HepG2 (cell line): ENCODE results near the gene SETD5. TPM values are rescaled to one million over a fixed set of nuclear protein-coding genes. Genes with fewer than 3 reads are reported as not detected.
A peak's percentile ranks its signal among the peaks of the same experiment; 100 is the strongest.

ENCODE experiments used
- BRD4 ChIP-seq: sonication (generic); formaldehyde crosslinking; IDR thresholded peaks from 2 replicates; pipeline ENCODE4 v1.4.0; 2020; ENCODE audit warnings: missing genetic modification reagents
- FIP1L1 ChIP-seq: fragments of 200-400 bp; formaldehyde crosslinking; IDR thresholded peaks from 2 replicates; pipeline ENCODE4 v1.6.1; 2018; ENCODE audit warnings: low read depth, mild to moderate bottlenecking, low read length, moderate library complexity, borderline replicate concordance; ENCODE audit not compliant: insufficient read depth
- KLF6 ChIP-seq: IDR thresholded peaks from 2 replicates; pipeline ENCODE4 v1.8.0; 2016; ENCODE audit warnings: missing biosample characterization, missing genetic modification reagents
- LRRFIP1 ChIP-seq: sonication (generic); formaldehyde crosslinking; conservative IDR thresholded peaks from 2 replicates; pipeline ENCODE4 v1.4.0; 2020; ENCODE audit warnings: missing genetic modification reagents
- MATR3 ChIP-seq: sonication (generic); formaldehyde crosslinking; IDR thresholded peaks from 2 replicates; pipeline ENCODE4 v1.4.0; 2020; ENCODE audit warnings: missing genetic modification reagents
- MYPOP ChIP-seq: sonication (generic); formaldehyde crosslinking; IDR thresholded peaks from 2 replicates; pipeline ENCODE4 v1.8.1; 2023; ENCODE audit warnings: mild to moderate bottlenecking, moderate library complexity, missing genetic modification reagents
- NFIC ChIP-seq: IDR thresholded peaks from 2 replicates; pipeline ENCODE4 v1.6.1; 2012; ENCODE audit warnings: mild to moderate bottlenecking, low read length, inconsistent platforms
- RFX1 ChIP-seq: fragments of 450-650 bp; IDR thresholded peaks from 2 replicates; pipeline ENCODE4 v1.6.1; 2017
- RORA ChIP-seq: sonication (generic); formaldehyde crosslinking; IDR thresholded peaks from 2 replicates; pipeline ENCODE4 v1.5.0; 2020; ENCODE audit warnings: mild to moderate bottlenecking, missing genetic modification reagents, moderate library complexity
- SYNCRIP ChIP-seq: fragments of 200-400 bp; formaldehyde crosslinking; IDR thresholded peaks from 2 replicates; pipeline ENCODE4 v1.6.1; 2018; ENCODE audit warnings: mild to moderate bottlenecking, low read depth, low read length; ENCODE audit not compliant: insufficient read depth
- ZNF280B ChIP-seq: sonication (generic); formaldehyde crosslinking; IDR thresholded peaks from 2 replicates; pipeline ENCODE4 v1.5.0; 2020; ENCODE audit warnings: missing genetic modification reagents, mild to moderate bottlenecking, borderline replicate concordance
- ZNF337 ChIP-seq: sonication (generic); formaldehyde crosslinking; IDR thresholded peaks from 2 replicates; pipeline ENCODE4 v1.5.1; 2020; ENCODE audit warnings: missing genetic modification reagents, low read depth, mild to moderate bottlenecking, borderline replicate concordance
- ZNF354B ChIP-seq: sonication (generic); formaldehyde crosslinking; IDR thresholded peaks from 2 replicates; pipeline ENCODE4 v1.8.0; 2022; ENCODE audit warnings: mild to moderate bottlenecking, missing genetic modification reagents
- ZNF430 ChIP-seq: sonication (generic); formaldehyde crosslinking; IDR thresholded peaks from 2 replicates; pipeline ENCODE4 v1.9.0; 2021; ENCODE audit warnings: mild to moderate bottlenecking, missing genetic modification reagents
- ZNF547 ChIP-seq: sonication (generic); formaldehyde crosslinking; IDR thresholded peaks from 2 replicates; pipeline ENCODE4 v1.5.1; 2020; ENCODE audit warnings: mild to moderate bottlenecking, missing genetic modification reagents
- ZNF552 ChIP-seq: sonication (generic); formaldehyde crosslinking; IDR thresholded peaks from 2 replicates; pipeline ENCODE4 v1.9.0; 2022; ENCODE audit warnings: missing genetic modification reagents, mild to moderate bottlenecking, borderline replicate concordance
- ZNF605 ChIP-seq: sonication (generic); formaldehyde crosslinking; IDR thresholded peaks from 2 replicates; pipeline ENCODE4 v1.8.0; 2022; ENCODE audit warnings: mild to moderate bottlenecking, missing genetic modification reagents
- ZNF652 ChIP-seq: IDR thresholded peaks from 2 replicates; pipeline ENCODE4 v1.6.1; 2016; ENCODE audit warnings: low read depth, borderline replicate concordance
- polyA plus RNA-seq, 8 experiments: library from polyadenylated mRNA; depleted of rRNA in 3 of 8; stranded (reverse) in 7 of 8; unstranded in 1 of 8; fragments of >200 nt; fragmentation: Illumina TruSeq in 4 of 8; extraction: Trizol in 4 of 8; gene quantifications; 2 replicates each; pipeline versions ENCODE4 v1.2.1 to v1.2.3, GENCODE V29; 2011 to 2016; ENCODE audit warnings: low read depth in 4 of 8, missing spikeins in 1 of 8, mixed read lengths in 1 of 8; ENCODE audit not compliant: insufficient read depth in 1 of 8
- total RNA-seq, 5 experiments: library from RNA; depleted of rRNA; stranded (reverse); fragments of >200 nt; fragmentation: Illumina TruSeq; extraction: Trizol; gene quantifications; 2 replicates each; pipeline ENCODE4 v1.2.3, GENCODE V29; 2016; ENCODE audit warnings: low read depth in 1 of 5
- TF ChIP-seq, protein P1 (sequence below): sonication (generic); formaldehyde crosslinking; IDR thresholded peaks from 2 replicates; pipeline ENCODE4 v1.9.0; 2021; ENCODE audit warnings: missing genetic modification reagents, mild to moderate bottlenecking, borderline replicate concordance
- TF ChIP-seq, protein P2 (sequence below): fragments of 450-650 bp; IDR thresholded peaks from 2 replicates; pipeline ENCODE4 v1.6.1; 2016
- TF ChIP-seq, protein P3 (sequence below): sonication (generic); formaldehyde crosslinking; IDR thresholded peaks from 2 replicates; pipeline ENCODE4 v1.8.0; 2022; ENCODE audit warnings: mild to moderate bottlenecking, missing genetic modification reagents, moderate library complexity

The SETD5 gene
- total and polyA plus RNA-seq, 2 of the 13 experiments (the other 11 are each of a cell fraction or from before 2014, with no cell fraction given): 46.8 to 95.8 TPM

GRCh38 chr3:9422712-9423424 is 25.5 kb downstream of the SETD5 start (continued):
- TF ChIP-seq, protein P1, sequence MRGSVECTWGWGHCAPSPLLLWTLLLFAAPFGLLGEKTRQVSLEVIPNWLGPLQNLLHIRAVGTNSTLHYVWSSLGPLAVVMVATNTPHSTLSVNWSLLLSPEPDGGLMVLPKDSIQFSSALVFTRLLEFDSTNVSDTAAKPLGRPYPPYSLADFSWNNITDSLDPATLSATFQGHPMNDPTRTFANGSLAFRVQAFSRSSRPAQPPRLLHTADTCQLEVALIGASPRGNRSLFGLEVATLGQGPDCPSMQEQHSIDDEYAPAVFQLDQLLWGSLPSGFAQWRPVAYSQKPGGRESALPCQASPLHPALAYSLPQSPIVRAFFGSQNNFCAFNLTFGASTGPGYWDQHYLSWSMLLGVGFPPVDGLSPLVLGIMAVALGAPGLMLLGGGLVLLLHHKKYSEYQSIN (CRISPR knock-in tag): no peak
- TF ChIP-seq, protein P2, sequence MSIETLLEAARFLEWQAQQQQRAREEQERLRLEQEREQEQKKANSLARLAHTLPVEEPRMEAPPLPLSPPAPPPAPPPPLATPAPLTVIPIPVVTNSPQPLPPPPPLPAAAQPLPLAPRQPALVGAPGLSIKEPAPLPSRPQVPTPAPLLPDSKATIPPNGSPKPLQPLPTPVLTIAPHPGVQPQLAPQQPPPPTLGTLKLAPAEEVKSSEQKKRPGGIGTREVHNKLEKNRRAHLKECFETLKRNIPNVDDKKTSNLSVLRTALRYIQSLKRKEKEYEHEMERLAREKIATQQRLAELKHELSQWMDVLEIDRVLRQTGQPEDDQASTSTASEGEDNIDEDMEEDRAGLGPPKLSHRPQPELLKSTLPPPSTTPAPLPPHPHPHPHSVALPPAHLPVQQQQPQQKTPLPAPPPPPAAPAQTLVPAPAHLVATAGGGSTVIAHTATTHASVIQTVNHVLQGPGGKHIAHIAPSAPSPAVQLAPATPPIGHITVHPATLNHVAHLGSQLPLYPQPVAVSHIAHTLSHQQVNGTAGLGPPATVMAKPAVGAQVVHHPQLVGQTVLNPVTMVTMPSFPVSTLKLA: no peak
- TF ChIP-seq ZNF552 (CRISPR knock-in tag): no peak
- peak; percentile 86 for TF ChIP-seq NFIC
- TF ChIP-seq ZNF652 (CRISPR knock-in tag): peak; percentile 60; the same call in 1 of the 2 replicates
- TF ChIP-seq MATR3 (CRISPR knock-in tag): no peak
- TF ChIP-seq ZNF430 (CRISPR knock-in tag): no peak; the same call in 1 of the 2 replicates
- TF ChIP-seq MYPOP (CRISPR knock-in tag): peak; percentile 70; the same call in 1 of the 2 replicates
- TF ChIP-seq ZNF337 (CRISPR knock-in tag): peak; percentile 49; the same call in 1 of the 2 replicates
- TF ChIP-seq ZNF547 (CRISPR knock-in tag): no peak; the same call in 1 of the 2 replicates
- no peak for TF ChIP-seq ZNF280B (CRISPR knock-in tag)
- TF ChIP-seq KLF6 (CRISPR knock-in tag): peak; percentile 59
- TF ChIP-seq ZNF354B: no peak
- TF ChIP-seq, protein P3, sequence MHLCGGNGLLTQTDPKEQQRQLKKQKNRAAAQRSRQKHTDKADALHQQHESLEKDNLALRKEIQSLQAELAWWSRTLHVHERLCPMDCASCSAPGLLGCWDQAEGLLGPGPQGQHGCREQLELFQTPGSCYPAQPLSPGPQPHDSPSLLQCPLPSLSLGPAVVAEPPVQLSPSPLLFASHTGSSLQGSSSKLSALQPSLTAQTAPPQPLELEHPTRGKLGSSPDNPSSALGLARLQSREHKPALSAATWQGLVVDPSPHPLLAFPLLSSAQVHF: no peak
- 0 out of 2 replicates have a peak, but pooled peaks have one; percentile 43 for TF ChIP-seq ZNF605 (CRISPR knock-in tag)
- TF ChIP-seq BRD4 (CRISPR knock-in tag): no peak
- TF ChIP-seq RORA (CRISPR knock-in tag): no peak
- TF ChIP-seq LRRFIP1 (CRISPR knock-in tag): no peak
- no peak for TF ChIP-seq SYNCRIP
- no peak for TF ChIP-seq RFX1
- no peak for TF ChIP-seq FIP1L1
